PFSK-1 (cell line): ENCODE measurements around the gene DRD5.

Source experiments
- FOXP2 ChIP-seq: optimal IDR thresholded peaks from 2 replicates; pipeline ENCODE3; 2011; ENCODE audit warnings: borderline replicate concordance, control low read depth, inconsistent platforms; ENCODE audit not compliant: insufficient read depth; ENCODE audit errors: extremely low read length, extremely low read depth
- POLR2AphosphoS5 ChIP-seq: IDR thresholded peaks from 2 replicates; pipeline ENCODE4 v1.6.1; 2012; ENCODE audit warnings: low read depth, mild to moderate bottlenecking, control low read depth, low read length, moderate library complexity
- SIN3A ChIP-seq: IDR thresholded peaks from 2 replicates; pipeline ENCODE4 v1.6.1; 2012; ENCODE audit warnings: mild to moderate bottlenecking, low read length, moderate library complexity, borderline replicate concordance; ENCODE audit not compliant: insufficient read depth
- TAF1 ChIP-seq: IDR thresholded peaks from 2 replicates; pipeline ENCODE4 v1.6.1; 2012; ENCODE audit warnings: low read length, control low read depth, borderline replicate concordance; ENCODE audit not compliant: insufficient read depth
- TF ChIP-seq, protein P1 (sequence below), 2 experiments: IDR thresholded peaks; 2 replicates each; pipeline versions ENCODE4 v1.6.1 to v1.8.0; 2011 to 2012; ENCODE audit warnings: low read depth in 2 of 2, low read length in 2 of 2, control low read depth in 1 of 2, inconsistent platforms in 1 of 2, mild to moderate bottlenecking in 1 of 2, moderate library complexity in 1 of 2; ENCODE audit not compliant: insufficient read depth in 1 of 2

DRD5 gene

GRCh38 chr4:9826551-9826950 lies 45.1 kb downstream of the DRD5 start:
- TF ChIP-seq TAF1, result no peak
- no peak for TF ChIP-seq SIN3A
- TF ChIP-seq POLR2AphosphoS5, result no peak
- no peak for TF ChIP-seq FOXP2
- TF ChIP-seq, protein P1, sequence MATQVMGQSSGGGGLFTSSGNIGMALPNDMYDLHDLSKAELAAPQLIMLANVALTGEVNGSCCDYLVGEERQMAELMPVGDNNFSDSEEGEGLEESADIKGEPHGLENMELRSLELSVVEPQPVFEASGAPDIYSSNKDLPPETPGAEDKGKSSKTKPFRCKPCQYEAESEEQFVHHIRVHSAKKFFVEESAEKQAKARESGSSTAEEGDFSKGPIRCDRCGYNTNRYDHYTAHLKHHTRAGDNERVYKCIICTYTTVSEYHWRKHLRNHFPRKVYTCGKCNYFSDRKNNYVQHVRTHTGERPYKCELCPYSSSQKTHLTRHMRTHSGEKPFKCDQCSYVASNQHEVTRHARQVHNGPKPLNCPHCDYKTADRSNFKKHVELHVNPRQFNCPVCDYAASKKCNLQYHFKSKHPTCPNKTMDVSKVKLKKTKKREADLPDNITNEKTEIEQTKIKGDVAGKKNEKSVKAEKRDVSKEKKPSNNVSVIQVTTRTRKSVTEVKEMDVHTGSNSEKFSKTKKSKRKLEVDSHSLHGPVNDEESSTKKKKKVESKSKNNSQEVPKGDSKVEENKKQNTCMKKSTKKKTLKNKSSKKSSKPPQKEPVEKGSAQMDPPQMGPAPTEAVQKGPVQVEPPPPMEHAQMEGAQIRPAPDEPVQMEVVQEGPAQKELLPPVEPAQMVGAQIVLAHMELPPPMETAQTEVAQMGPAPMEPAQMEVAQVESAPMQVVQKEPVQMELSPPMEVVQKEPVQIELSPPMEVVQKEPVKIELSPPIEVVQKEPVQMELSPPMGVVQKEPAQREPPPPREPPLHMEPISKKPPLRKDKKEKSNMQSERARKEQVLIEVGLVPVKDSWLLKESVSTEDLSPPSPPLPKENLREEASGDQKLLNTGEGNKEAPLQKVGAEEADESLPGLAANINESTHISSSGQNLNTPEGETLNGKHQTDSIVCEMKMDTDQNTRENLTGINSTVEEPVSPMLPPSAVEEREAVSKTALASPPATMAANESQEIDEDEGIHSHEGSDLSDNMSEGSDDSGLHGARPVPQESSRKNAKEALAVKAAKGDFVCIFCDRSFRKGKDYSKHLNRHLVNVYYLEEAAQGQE (IDR thresholded peaks at IDR 0.05; ENCODE audit: insufficient read depth in 1 of 2, low read depth in 2 of 2, low read length in 2 of 2), result no peak

DNA sequence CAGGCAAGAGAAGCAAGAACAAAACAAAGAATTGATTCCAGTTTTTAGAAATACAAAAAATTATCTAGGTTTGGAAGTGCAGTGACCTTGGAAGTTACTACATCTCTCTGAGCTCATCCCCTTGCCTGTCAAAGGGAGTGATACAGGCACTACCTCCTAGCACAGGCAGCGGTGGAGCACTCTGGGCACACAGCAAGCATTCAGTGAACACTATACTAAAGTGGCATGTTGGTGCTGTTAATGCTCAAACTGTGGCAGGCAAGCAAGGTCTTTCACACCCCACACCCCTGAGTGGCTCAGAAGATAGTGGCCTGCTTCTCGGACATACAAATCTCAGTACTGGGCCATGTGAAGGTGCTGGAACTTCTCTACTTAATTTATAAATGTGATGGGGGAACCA lies 51.2 kb downstream of the DRD5 start:
- TF ChIP-seq POLR2AphosphoS5, result no peak
- no peak for TF ChIP-seq TAF1
- no peak for TF ChIP-seq SIN3A
- TF ChIP-seq FOXP2, result no peak
- TF ChIP-seq, protein P1 (IDR thresholded peaks at IDR 0.05; ENCODE audit: insufficient read depth in 1 of 2, low read depth in 2 of 2, low read length in 2 of 2), result no peak

DNA sequence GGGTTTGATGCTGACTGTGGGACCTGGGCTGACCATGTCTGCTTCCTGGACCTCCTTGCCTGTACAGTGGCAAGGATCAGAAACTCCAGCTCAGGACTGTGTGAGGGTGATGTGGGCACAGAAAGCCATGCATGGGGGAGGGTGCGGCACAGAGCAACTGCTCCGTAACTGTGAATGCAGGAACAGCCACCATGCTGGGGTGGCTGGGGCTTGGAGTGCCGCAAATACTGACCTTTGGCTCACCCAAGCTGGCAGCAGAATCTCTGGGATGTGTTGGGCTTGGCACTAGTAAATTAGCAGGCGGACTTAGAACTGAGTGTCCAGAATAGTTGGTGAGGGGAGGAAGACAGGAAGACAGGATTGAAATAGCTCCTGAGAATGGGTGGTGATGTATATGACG lies 52.0 kb downstream of the DRD5 start:
- no peak for TF ChIP-seq POLR2AphosphoS5
- TF ChIP-seq, protein P1 (IDR thresholded peaks at IDR 0.05; ENCODE audit: insufficient read depth in 1 of 2, low read depth in 2 of 2, low read length in 2 of 2), result no peak
- no peak for TF ChIP-seq SIN3A
- TF ChIP-seq FOXP2, result no peak
- no peak for TF ChIP-seq TAF1
